Lung (tissue), 12 donors: ENCODE results near the gene PAX2. TPM values are rescaled to one million over a fixed set of nuclear protein-coding genes. Genes with fewer than 3 reads are reported as not detected.

Experiments
- ATAC-seq: fragments of 200-7000 bp; cut with Tn5 transposase; one replicate; pipeline ENCODE4 v1.9.1; 2020; ENCODE audit warnings: moderate number of reproducible peaks; ENCODE audit not compliant: insufficient read depth, low FRiP score
- DNase-seq, 3 donors: peaks; one replicate each; pipeline ENCODE4 v3.0.0-alpha.2; 2013 to 2017
- H3K27ac ChIP-seq, 2 donors: one replicate each; pipeline ENCODE4 v1.5.1; 2013; ENCODE audit warnings: mild to moderate bottlenecking in 2 of 2, moderate library complexity in 2 of 2, control low read depth in 1 of 2, inconsistent platforms in 1 of 2, low read depth in 1 of 2, low read length in 1 of 2
- H3K27me3 ChIP-seq, 3 donors: one replicate each; pipeline ENCODE4 v1.5.1; 2013; ENCODE audit warnings: low read length in 2 of 3; ENCODE audit not compliant: control insufficient read depth in 3 of 3, insufficient read depth in 3 of 3
- H3K36me3 ChIP-seq, 4 donors: one replicate each; pipeline ENCODE4 v1.5.1; 2013; ENCODE audit warnings: low read length in 4 of 4, mild to moderate bottlenecking in 1 of 4, moderate library complexity in 1 of 4; ENCODE audit not compliant: control insufficient read depth in 4 of 4, insufficient read depth in 4 of 4
- H3K4me1 ChIP-seq, 5 donors: one replicate each; pipeline ENCODE4 v1.5.1; 2013; ENCODE audit warnings: low read length in 5 of 5, mild to moderate bottlenecking in 2 of 5, moderate library complexity in 1 of 5; ENCODE audit not compliant: control insufficient read depth in 5 of 5, insufficient read depth in 5 of 5
- H3K4me3 ChIP-seq: one replicate; pipeline ENCODE4 v1.5.1; 2013; ENCODE audit warnings: mild to moderate bottlenecking, control low read depth, moderate library complexity
- H3K9ac ChIP-seq, 2 donors: one replicate each; pipeline ENCODE4 v1.5.1; 2013; ENCODE audit warnings: low read length in 2 of 2, control low read depth in 1 of 2; ENCODE audit not compliant: insufficient read depth in 1 of 2
- H3K9me3 ChIP-seq, 4 donors: one replicate each; pipeline ENCODE4 v1.5.1; 2013; ENCODE audit warnings: low read length in 3 of 4, mild to moderate bottlenecking in 1 of 4, moderate library complexity in 1 of 4; ENCODE audit not compliant: control insufficient read depth in 4 of 4, insufficient read depth in 3 of 4
- WGBS, 2 donors: extraction: QIAGEN DNeasy Blood & Tissue Kit; methylation state at CpG; one replicate each; pipeline ENCODE4 v1.1.7; 2013; 5-methylcytosine and 5-hydroxymethylcytosine counted together
- polyA plus RNA-seq, 2 donors: library from polyadenylated mRNA; stranded (reverse); fragments of 200-250 nt; gene quantifications; one replicate each; pipeline ENCODE4 v1.2.1, GENCODE V29; 2013
- total RNA-seq, 2 donors: library from RNA; depleted of rRNA in 1 of 2; stranded (reverse); fragments of >200 nt in 1 of 2; gene quantifications; one replicate each; pipeline ENCODE4 v1.2.1, GENCODE V29; 2014 to 2021
- TF ChIP-seq, protein P1 (sequence below): IDR thresholded peaks from 2 replicates; pipeline ENCODE4 v1.5.1; 2012; ENCODE audit warnings: mild to moderate bottlenecking; ENCODE audit errors: control extremely low read depth, extremely low read depth
- donor health status: control.
- donor health status: control.
- donor health status: Bipolar disorder and iron deficiency.
- donor health status: healthy.
- donor health status: DM: yes; HTN: yes; CAD: no.

Gene PAX2
- total and polyA plus RNA-seq, 4 donors, result not detected

DNA sequence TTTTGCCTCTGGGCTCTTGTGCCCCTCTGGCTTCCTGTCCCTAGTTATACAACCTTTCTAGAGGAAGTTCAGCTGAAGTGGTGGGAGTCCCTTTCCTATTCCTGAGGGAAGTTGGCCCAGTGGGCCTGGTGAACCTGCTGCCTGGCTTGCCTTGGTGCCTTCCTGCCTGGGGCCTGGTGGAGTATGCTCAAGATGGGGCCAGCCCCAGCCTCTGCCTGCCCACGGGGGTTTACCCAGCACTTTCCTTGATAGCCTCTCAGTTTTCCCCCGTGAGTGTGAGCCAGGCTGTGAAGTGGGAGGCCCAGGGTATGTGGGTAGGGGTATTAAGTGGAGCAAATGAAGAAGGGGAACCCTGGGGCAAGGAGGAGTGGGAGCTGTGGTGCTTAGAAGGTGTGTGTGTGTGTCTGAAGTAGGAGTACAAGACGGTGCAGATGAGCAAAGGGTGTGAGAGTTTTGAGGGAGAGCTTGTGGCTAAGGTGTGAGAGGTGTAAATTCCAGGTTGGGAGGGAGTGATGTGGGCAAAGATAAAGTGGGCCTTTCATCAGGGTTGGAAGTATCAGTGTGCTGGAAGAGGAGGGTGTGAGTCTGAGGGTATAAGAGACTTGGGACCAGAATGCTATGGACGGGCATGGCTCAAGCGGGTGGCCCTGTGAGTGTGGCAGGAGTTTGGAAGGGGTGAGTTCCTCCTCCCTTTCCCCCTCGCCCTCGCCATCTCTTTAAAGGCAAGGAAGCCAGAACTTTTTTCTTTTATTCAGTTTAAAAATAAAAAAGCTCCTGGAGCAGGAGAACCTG is 10.9 kb upstream of the PAX2 start:
- peaks cover 0 to 10% (median 0%) of the 10 kb centered on the region in 4 donors for H3K9me3 ChIP-seq
- DNase-seq (no peak), ATAC-seq (no peak)
- peaks cover 10 to 91% (median 82%) of the 10 kb centered on the region in 3 donors for H3K27me3 ChIP-seq
- no peak overlapping the region for H3K27ac ChIP-seq
- TF ChIP-seq, protein P1, sequence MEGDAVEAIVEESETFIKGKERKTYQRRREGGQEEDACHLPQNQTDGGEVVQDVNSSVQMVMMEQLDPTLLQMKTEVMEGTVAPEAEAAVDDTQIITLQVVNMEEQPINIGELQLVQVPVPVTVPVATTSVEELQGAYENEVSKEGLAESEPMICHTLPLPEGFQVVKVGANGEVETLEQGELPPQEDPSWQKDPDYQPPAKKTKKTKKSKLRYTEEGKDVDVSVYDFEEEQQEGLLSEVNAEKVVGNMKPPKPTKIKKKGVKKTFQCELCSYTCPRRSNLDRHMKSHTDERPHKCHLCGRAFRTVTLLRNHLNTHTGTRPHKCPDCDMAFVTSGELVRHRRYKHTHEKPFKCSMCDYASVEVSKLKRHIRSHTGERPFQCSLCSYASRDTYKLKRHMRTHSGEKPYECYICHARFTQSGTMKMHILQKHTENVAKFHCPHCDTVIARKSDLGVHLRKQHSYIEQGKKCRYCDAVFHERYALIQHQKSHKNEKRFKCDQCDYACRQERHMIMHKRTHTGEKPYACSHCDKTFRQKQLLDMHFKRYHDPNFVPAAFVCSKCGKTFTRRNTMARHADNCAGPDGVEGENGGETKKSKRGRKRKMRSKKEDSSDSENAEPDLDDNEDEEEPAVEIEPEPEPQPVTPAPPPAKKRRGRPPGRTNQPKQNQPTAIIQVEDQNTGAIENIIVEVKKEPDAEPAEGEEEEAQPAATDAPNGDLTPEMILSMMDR, result no peak
- H3K36me3 ChIP-seq, result no peaks in the 10 kb centered on the region
- H3K9ac ChIP-seq, result no peak overlapping the region
- H3K4me1 ChIP-seq, result peaks cover 0 to 33% (median 10%) of the 10 kb centered on the region in 5 donors
- H3K4me3 ChIP-seq, result no peak overlapping the region
- WGBS, 2 donors, result 59 to 68% methylated on average over 7 of the region's 7 CpGs

DNA sequence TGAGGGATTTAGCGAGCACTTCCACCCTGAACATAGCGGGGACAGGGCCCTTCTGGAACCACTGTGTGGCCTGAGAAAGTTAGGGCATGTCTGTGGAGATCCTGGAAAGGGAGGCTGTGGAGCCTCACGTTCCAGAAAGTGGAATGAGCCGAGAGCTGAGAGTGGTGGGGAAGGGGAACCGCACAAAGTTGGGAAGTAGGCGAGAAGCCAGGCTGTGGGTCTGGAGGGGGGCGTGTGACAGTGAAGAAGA is 10.4 kb upstream of the PAX2 start:
- Histone ChIP-seq H3K4me1 (peaks cover 0 to 34% (median 12%) of the 10 kb centered on the region in 5 donors), H3K9me3 (peaks cover 0 to 10% (median 0%) of the 10 kb centered on the region in 4 donors), H3K27me3 (peaks cover 14 to 97% (median 84%) of the 10 kb centered on the region in 3 donors), H3K4me3 (no peak overlapping the region), H3K9ac (no peak overlapping the region), H3K27ac (no peak overlapping the region), H3K36me3 (no peaks in the 10 kb centered on the region)
- TF ChIP-seq, protein P1, result no peak
- WGBS, 2 donors, result 38 to 40% methylated on average over 6 to 7 of the region's 7 CpGs
- ATAC-seq (no peak), DNase-seq (no peak)

DNA sequence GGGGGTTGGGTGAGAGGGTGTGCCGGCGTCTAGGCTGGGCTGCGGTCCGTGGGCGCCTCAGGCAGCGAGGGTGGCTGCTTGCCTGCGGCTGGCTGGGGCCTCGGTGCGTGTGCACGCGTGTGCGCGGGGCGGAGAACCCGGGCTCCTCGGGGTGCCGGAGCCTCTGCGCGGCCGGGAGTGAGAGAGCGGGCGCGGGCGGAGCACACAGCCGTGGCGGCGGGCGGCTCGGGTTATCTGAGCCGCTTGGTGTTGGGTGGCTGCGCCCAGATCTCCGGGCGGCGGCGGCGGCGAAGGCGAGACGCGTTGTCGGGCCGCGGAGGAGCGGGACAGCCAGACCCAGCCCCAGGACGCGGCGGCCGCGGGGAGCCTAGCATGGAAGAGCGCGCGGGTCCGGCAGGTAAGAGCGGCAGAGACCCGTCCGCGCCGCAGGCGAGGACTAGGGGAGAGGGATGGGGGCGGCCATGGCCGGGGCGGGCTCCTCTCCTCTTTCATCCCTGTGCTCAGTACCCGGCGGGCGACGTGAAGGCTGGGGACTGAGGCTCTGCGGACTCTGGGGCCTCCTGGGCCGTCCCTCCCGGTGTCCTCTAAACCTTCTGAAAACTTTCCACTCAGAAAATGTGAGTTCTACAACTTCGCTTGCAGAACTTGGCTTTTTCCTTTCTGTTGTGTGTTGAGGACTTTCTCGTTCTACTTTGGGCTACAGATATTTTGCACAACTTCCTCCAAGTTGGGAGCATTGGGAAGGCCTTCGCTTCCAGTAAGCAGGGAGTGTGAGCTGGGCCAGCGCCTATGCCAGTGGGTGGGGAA is 9.8 kb upstream of the PAX2 start:
- DNase-seq, result no peak
- peaks cover 14 to 97% (median 86%) of the 10 kb centered on the region in 3 donors for H3K27me3 ChIP-seq

More for the DNA sequence above, 9.8 kb upstream of the PAX2 start:
- no peak overlapping the region for H3K9ac ChIP-seq
- ATAC-seq, result no peak
- H3K4me3 ChIP-seq, result no peak overlapping the region
- H3K27ac ChIP-seq, result no peak overlapping the region
- 6 to 7% methylated on average over 53 to 73 of the region's 73 CpGs for WGBS, 2 donors
- H3K36me3 ChIP-seq, result no peaks in the 10 kb centered on the region
- peaks cover 0 to 10% (median 0%) of the 10 kb centered on the region in 4 donors for H3K9me3 ChIP-seq
- peaks cover 0 to 28% (median 13%) of the 10 kb centered on the region in 5 donors for H3K4me1 ChIP-seq
- TF ChIP-seq, protein P1, result no peak
